GM19468 (cell line): Measurements from ENCODE around the gene TBCC.

Experiments used
- ATAC-seq: cut with Tn5 transposase; IDR thresholded peaks from one replicate; pipeline ENCODE4 v1.9.1; 2021; ENCODE audit warnings: mild to moderate bottlenecking, moderate library complexity, moderate number of reproducible peaks; ENCODE audit not compliant: unreplicated experiment; ENCODE audit errors: extremely low read depth

The TBCC gene

GRCh38 chr6:42702200-42702599, 43.7 kb downstream of the TBCC start:
- ATAC-seq, result no peak

- ATAC-seq, result no peak
Measured at GRCh38 chr6:42698217-42698616, 47.7 kb downstream of the TBCC start.

GRCh38 chr6:42697268-42697655, 48.6 kb downstream of the TBCC start:
- ATAC-seq, result no peak

- no peak for ATAC-seq
Measured at GRCh38 chr6:42696526-42697267, 49.2 kb downstream of the TBCC start.

GRCh38 chr6:42694586-42694985, 51.3 kb downstream of the TBCC start:
- ATAC-seq, result no peak
